GM12878 (cell line): ENCODE data around the gene SLC1A7. TPM values are rescaled to one million over a fixed set of nuclear protein-coding genes. Genes with fewer than 3 reads are reported as not detected.

Source experiments
- ATAC-seq: fragments of 200-7000 bp; cut with Tn5 transposase; 3 replicates; pipeline ENCODE4 v1.9.1; 2020; ENCODE audit warnings: mild to moderate bottlenecking, moderate library complexity
- BruUV-seq: library from RNA; stranded (reverse); fragments of 400-500 nt; replicated peaks from 2 replicates; lab custom pipeline; 2021; lab: Mats Ljungman, UMichigan
- CTCF ChIA-PET: fragments of 300-600 bp; sonication (Branson Sonifier 250); formaldehyde crosslinking; extraction: SDS; loops from one replicate; lab custom pipeline; 2021; ENCODE audit warnings: inconsistent platforms; lab: Yijun Ruan, JAX
- POLR2A ChIA-PET: fragments of 350-600 bp; formaldehyde crosslinking; extraction: SDS; loops from one replicate; lab custom pipeline; 2021; ENCODE audit warnings: inconsistent platforms; lab: Charles Lee
- RAD21 ChIA-PET: fragments of 300-600 bp; sonication (Branson Sonifier 250); formaldehyde crosslinking; loops from one replicate; lab custom pipeline; 2023; ENCODE audit warnings: antibody characterized with exemption; ENCODE audit not compliant: unreplicated experiment; lab: Charles Lee
- SMC1A ChIA-PET: fragments of 300-600 bp; sonication (Branson Sonifier 250); formaldehyde crosslinking; loops from one replicate; lab custom pipeline; 2023; ENCODE audit not compliant: unreplicated experiment, uncharacterized antibody; lab: Charles Lee
- DNase-seq: peaks from one replicate; pipeline ENCODE4 v3.0.0-alpha.2; 2011; ENCODE audit warnings: low read depth, low spot score
- FAIRE-seq: peaks from 3 replicates; lab custom pipeline; 2011; peaks lifted over from hg19 to GRCh38; lab: Jason Lieb, UNC
- H2AFZ ChIP-seq: 2 replicates; pipeline ENCODE4 v1.6.0; 2011; ENCODE audit warnings: low read depth, low read length, control low read depth; ENCODE audit not compliant: control insufficient read depth
- H3K27ac ChIP-seq: 2 replicates; pipeline ENCODE4 v1.5.1; 2011; ENCODE audit warnings: control low read depth; ENCODE audit not compliant: control insufficient read depth, insufficient read depth
- H3K27me3 ChIP-seq, 2 experiments: replicated peaks in 1 of 2; 2 replicates each; pipeline versions ENCODE4 v1.6.0 to v1.6.1; 2011; ENCODE audit warnings: low read length in 1 of 2; ENCODE audit not compliant: control insufficient read depth in 2 of 2, insufficient read depth in 2 of 2
- H3K36me3 ChIP-seq, 2 experiments: 2 replicates each; pipeline ENCODE4 v1.5.1; 2011; ENCODE audit warnings: low read length in 1 of 2; ENCODE audit not compliant: control insufficient read depth in 2 of 2, insufficient read depth in 2 of 2
- H3K4me1 ChIP-seq: 2 replicates; pipeline ENCODE4 v1.6.1; 2011; ENCODE audit warnings: mild to moderate bottlenecking, low read length, moderate library complexity, mixed read lengths; ENCODE audit not compliant: control insufficient read depth, insufficient read depth
- H3K4me2 ChIP-seq: 2 replicates; pipeline ENCODE4 v1.6.0; 2011; ENCODE audit warnings: control low read depth; ENCODE audit not compliant: control insufficient read depth, insufficient read depth
- H3K4me3 ChIP-seq: fragments of 200-600 bp; sonication (generic); 2 replicates; pipeline ENCODE4 v1.5.1; 2016
- H3K79me2 ChIP-seq: 2 replicates; pipeline ENCODE4 v1.6.0; 2011; ENCODE audit warnings: low read length; ENCODE audit not compliant: control insufficient read depth, insufficient read depth
- H3K9ac ChIP-seq: 2 replicates; pipeline ENCODE4 v1.8.0; 2011; ENCODE audit warnings: low read length, control low read depth, mixed read lengths; ENCODE audit not compliant: control insufficient read depth, insufficient read depth
- H3K9me3 ChIP-seq: replicated peaks from 3 replicates; pipeline ENCODE4 v1.5.1; 2011; ENCODE audit warnings: mild to moderate bottlenecking, low read length; ENCODE audit not compliant: control insufficient read depth, insufficient read depth
- H4K20me1 ChIP-seq: 2 replicates; pipeline ENCODE4 v1.6.0; 2011; ENCODE audit not compliant: control insufficient read depth, insufficient read depth
- BHLHE40 ChIP-seq, 2 experiments: fragments of 450-650 bp in 1 of 2; IDR thresholded peaks; 2 replicates each; pipeline ENCODE4 v1.6.1; 2011 to 2017; ENCODE audit warnings: low read depth in 2 of 2, borderline replicate concordance in 1 of 2, improper control_type of control experiment in 1 of 2, low read length in 1 of 2, mild to moderate bottlenecking in 1 of 2
- KDM1A ChIP-seq: fragments of 200-600 bp; sonication (generic); IDR thresholded peaks from 2 replicates; pipeline ENCODE4 v1.6.1; 2016; ENCODE audit warnings: borderline replicate concordance
- MTA3 ChIP-seq: IDR thresholded peaks from 2 replicates; pipeline ENCODE4 v1.6.1; 2012; ENCODE audit warnings: low read length, inconsistent platforms, borderline replicate concordance
- POLR2A ChIP-seq: IDR thresholded peaks from 2 replicates; pipeline ENCODE4 v1.6.1; 2011; ENCODE audit warnings: low read depth, mild to moderate bottlenecking, low read length
- POLR2AphosphoS5 ChIP-seq: IDR thresholded peaks from 2 replicates; pipeline ENCODE4 v1.6.1; 2011; ENCODE audit warnings: mild to moderate bottlenecking, low read length, inconsistent platforms
- RFX5 ChIP-seq: IDR thresholded peaks from 2 replicates; pipeline ENCODE4 v1.6.1; 2011; ENCODE audit warnings: low read depth, low read length, improper control_type of control experiment
- SREBF2 ChIP-seq: IDR thresholded peaks from 2 replicates; pipeline ENCODE4 v1.6.1; 2012; ENCODE audit warnings: mild to moderate bottlenecking, low read length
- YY1 ChIP-seq: IDR thresholded peaks from 2 replicates; pipeline ENCODE4 v1.6.1; 2011; ENCODE audit warnings: low read depth, mild to moderate bottlenecking, low read length
- ZNF274 ChIP-seq: IDR thresholded peaks from one replicate; pipeline ENCODE4 v1.8.0; 2011; ENCODE audit not compliant: insufficient read length, insufficient read depth
- WGBS: methylation state at CpG from one replicate; pipeline ENCODE4 v1.1.6; 2016; ENCODE audit warnings: low lambda C conversion rate; ENCODE audit not compliant: insufficient replicate concordance, insufficient coverage; ENCODE audit errors: missing lambda C conversion rate; 5-methylcytosine and 5-hydroxymethylcytosine counted together
- in situ Hi-C: fragments of 300-500 bp; cut with MboI; formaldehyde crosslinking; loops from 9 replicates; pipeline ENCODE4 v1.14.3; 2018; ENCODE audit warnings: mixed read lengths
- intact Hi-C: fragments of 100-400 bp; cut with micrococcal nuclease; formaldehyde crosslinking; loops from one replicate; pipeline ENCODE4 v1.14.2; 2022; ENCODE audit not compliant: unreplicated experiment
- polyA plus RNA-seq, 11 experiments: library from polyadenylated mRNA; depleted of rRNA in 4 of 11; unstranded in 6 of 11; stranded (reverse) in 5 of 11; fragments of >200 nt; fragmentation: Nextera tagmentation in 4 of 11; fragmentation: Illumina TruSeq in 1 of 11; extraction: Ambion mirVana in 4 of 11; extraction: Trizol in 1 of 11; gene quantifications; 1 replicate in 1 of 11; 2 replicates in 10 of 11; pipeline versions ENCODE4 v1.2.1 to v1.2.3, GENCODE V29; 2011 to 2016; ENCODE audit warnings: inconsistent platforms in 2 of 11, missing spikeins in 2 of 11, low read depth in 1 of 11
- total RNA-seq, 4 experiments: library from RNA; depleted of rRNA in 3 of 4; stranded (reverse); fragments of >200 nt in 3 of 4; fragmentation: Illumina TruSeq in 1 of 4; extraction: Trizol in 1 of 4; gene quantifications; 2 replicates each; pipeline versions ENCODE4 v1.2.1 to v1.2.3, GENCODE V29; 2013 to 2021
- TF ChIP-seq, protein P1 (sequence below): fragments of 450-650 bp; IDR thresholded peaks from 2 replicates; pipeline ENCODE4 v1.6.1; 2016; ENCODE audit warnings: mild to moderate bottlenecking
- TF ChIP-seq, protein P2 (sequence below): IDR thresholded peaks from 2 replicates; pipeline ENCODE4 v1.6.1; 2011; ENCODE audit warnings: mild to moderate bottlenecking, low read depth, low read length, moderate library complexity; ENCODE audit not compliant: insufficient replicate concordance
- TF ChIP-seq, protein P3 (sequence below): fragments of 150-350 bp; IDR thresholded peaks from 2 replicates; pipeline ENCODE4 v1.6.1; 2016; ENCODE audit warnings: low read depth, low read length

Gene SLC1A7
- total and polyA plus RNA-seq, 10 of the 15 experiments (the other 5 are each of a cell fraction or from before 2014, with no cell fraction given): not detected

DNA sequence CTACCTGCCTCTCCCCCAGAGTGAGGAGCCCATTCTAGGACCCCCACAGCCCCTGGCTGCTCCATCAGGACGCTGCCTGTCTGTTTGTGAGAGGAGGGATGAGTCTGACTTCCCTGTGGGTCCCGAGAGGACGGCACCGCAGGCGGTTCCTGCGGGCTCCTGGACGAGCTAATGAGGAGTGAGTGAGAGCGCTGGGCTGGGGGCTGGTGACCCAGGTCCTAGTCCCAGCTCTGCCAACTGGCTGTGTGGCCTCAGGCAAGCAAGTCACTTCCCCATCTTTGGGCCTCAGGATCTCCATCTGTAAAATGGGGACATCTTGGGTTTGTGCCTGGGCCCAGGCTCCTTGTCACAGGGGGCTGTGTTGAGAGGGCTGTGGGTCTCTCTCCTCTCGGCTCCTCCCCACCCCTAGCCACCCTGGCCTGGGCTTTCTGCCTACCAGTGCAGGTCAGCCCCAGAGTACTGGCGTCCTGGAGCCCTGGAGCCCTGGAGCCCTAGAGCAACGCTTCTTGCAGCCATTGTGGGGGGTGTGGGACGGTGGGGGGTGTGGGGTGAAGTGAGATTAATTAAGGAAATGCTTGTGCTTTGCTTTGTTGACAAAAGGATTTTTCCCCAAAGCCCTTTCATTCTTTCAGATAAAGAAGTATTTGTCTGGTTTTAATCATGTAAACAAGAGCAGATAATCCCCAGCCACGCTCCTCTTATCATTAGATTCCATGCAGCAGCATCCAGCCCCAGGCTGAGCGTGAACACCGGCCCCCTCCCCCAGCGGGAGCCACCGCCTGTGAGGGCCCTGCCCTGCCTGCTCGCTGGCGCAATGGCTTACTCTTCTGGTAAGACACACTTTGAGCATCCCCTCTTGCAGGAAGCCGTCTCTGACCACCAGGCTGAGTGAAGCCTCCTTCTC, 26.8 kb downstream of the SLC1A7 start (continued):
- TF ChIP-seq, protein P1, sequence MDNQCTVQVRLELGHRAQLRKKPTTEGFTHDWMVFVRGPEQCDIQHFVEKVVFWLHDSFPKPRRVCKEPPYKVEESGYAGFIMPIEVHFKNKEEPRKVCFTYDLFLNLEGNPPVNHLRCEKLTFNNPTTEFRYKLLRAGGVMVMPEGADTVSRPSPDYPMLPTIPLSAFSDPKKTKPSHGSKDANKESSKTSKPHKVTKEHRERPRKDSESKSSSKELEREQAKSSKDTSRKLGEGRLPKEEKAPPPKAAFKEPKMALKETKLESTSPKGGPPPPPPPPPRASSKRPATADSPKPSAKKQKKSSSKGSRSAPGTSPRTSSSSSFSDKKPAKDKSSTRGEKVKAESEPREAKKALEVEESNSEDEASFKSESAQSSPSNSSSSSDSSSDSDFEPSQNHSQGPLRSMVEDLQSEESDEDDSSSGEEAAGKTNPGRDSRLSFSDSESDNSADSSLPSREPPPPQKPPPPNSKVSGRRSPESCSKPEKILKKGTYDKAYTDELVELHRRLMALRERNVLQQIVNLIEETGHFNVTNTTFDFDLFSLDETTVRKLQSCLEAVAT: no peak
- no peak for TF ChIP-seq ZNF274
- TF ChIP-seq YY1: no peak

DNA sequence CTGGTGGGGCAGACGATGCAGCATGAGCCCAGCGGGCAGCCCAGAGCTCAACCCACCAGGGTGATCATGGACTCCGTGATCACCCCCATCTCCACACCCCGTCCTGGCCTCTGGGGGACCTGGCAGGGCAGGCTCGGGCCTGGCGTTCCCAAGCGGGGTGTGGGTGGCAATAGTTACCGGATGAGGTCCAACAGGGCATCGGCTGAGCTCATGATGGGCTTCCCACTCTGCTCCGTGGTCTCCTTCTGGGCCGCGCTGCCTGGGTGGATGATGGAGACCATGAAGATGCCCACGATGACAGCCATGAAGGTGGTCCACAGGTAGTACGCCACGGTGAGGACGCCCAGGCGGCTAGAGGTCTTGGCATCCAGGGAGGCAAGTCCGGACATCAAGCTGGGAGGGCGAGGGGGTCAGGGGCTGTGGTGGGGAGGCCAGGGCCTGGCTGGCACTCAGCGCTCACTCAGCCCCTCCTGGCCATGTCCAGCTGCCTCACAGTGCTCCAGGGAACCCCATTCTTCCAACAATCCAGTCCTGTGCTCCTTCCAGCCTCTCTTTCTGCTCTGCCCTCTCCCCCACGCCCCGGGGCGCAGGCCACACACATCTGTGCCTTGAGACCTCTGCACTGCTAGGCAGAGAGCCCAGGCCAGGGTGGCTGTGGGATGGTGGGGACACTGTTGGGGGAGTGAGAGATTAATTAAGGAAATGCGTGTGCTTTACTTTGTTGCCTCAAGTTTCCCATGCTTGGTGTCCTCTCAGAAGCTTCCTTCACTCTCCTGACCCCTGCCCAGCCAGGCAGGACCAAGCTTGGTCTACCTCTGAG, 27.6 kb downstream of the SLC1A7 start:
- no peaks in the 10 kb centered on the region for H3K36me3 ChIP-seq
- RAD21 ChIA-PET: no interaction called here
- SMC1A ChIA-PET: no interaction called here
- no peaks in the 10 kb centered on the region; a peak in 1 of 4 replicates for H3K27me3 ChIP-seq
- WGBS: 42% methylated on average over 23 of the region's 24 CpGs
- FAIRE-seq (no peak), ATAC-seq (no peak), DNase-seq (no peak)
- no peaks in the 10 kb centered on the region for H3K79me2 ChIP-seq
- POLR2A ChIA-PET: no interaction called here
- intact Hi-C loops (no loop called here), in situ Hi-C loops (no loop called here)
- H3K27ac ChIP-seq: no peak overlapping the region
- no peaks in the 10 kb centered on the region; the same call in 2 of the 3 replicates for H3K9me3 ChIP-seq
- BruUV-seq: no TSS peak
- H3K4me3 ChIP-seq: no peak overlapping the region
- H4K20me1 ChIP-seq: no peaks in the 10 kb centered on the region
- H2AFZ ChIP-seq: no peak overlapping the region
- no peaks in the 10 kb centered on the region for H3K4me1 ChIP-seq
- CTCF ChIA-PET: no interaction called here
- H3K4me2 ChIP-seq: no peak overlapping the region
- H3K9ac ChIP-seq: no peak overlapping the region
- no peak for TF ChIP-seq BHLHE40 (IDR thresholded peaks at IDR 0.05; ENCODE audit: borderline replicate concordance in 1 of 2, low read depth in 2 of 2, low read length in 1 of 2)
- TF ChIP-seq MTA3: no peak
- TF ChIP-seq SREBF2: no peak
- TF ChIP-seq, protein P2, sequence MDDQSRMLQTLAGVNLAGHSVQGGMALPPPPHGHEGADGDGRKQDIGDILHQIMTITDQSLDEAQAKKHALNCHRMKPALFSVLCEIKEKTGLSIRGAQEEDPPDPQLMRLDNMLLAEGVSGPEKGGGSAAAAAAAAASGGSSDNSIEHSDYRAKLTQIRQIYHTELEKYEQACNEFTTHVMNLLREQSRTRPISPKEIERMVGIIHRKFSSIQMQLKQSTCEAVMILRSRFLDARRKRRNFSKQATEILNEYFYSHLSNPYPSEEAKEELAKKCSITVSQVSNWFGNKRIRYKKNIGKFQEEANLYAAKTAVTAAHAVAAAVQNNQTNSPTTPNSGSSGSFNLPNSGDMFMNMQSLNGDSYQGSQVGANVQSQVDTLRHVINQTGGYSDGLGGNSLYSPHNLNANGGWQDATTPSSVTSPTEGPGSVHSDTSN: no peak
- TF ChIP-seq RFX5: no peak
- no peak for TF ChIP-seq POLR2AphosphoS5
- TF ChIP-seq, protein P3, sequence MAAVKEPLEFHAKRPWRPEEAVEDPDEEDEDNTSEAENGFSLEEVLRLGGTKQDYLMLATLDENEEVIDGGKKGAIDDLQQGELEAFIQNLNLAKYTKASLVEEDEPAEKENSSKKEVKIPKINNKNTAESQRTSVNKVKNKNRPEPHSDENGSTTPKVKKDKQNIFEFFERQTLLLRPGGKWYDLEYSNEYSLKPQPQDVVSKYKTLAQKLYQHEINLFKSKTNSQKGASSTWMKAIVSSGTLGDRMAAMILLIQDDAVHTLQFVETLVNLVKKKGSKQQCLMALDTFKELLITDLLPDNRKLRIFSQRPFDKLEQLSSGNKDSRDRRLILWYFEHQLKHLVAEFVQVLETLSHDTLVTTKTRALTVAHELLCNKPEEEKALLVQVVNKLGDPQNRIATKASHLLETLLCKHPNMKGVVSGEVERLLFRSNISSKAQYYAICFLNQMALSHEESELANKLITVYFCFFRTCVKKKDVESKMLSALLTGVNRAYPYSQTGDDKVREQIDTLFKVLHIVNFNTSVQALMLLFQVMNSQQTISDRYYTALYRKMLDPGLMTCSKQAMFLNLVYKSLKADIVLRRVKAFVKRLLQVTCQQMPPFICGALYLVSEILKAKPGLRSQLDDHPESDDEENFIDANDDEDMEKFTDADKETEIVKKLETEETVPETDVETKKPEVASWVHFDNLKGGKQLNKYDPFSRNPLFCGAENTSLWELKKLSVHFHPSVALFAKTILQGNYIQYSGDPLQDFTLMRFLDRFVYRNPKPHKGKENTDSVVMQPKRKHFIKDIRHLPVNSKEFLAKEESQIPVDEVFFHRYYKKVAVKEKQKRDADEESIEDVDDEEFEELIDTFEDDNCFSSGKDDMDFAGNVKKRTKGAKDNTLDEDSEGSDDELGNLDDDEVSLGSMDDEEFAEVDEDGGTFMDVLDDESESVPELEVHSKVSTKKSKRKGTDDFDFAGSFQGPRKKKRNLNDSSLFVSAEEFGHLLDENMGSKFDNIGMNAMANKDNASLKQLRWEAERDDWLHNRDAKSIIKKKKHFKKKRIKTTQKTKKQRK: no peak
- no peak for TF ChIP-seq POLR2A
- no peak for TF ChIP-seq KDM1A
